Measurements from ENCODE around the gene GPC5.

GRCh38 chr13:92473765-92474475 is 1075.5 kb downstream of the GPC5 start:
- no peak for TF ChIP-seq CTCF (IDR thresholded peaks at IDR 0.05 in 4 of 5, conservative IDR thresholded peaks at IDR 0.05 in 1 of 5)
- no peak for TF ChIP-seq POLR2A (IDR thresholded peaks at IDR 0.05)

Measured in gastrocnemius medialis (tissue), 4 donors.